Epithelial cell of umbilical artery (primary cell): ENCODE results near the gene OR5AC2. TPM values are rescaled to one million over a fixed set of nuclear protein-coding genes. Genes with fewer than 3 reads are reported as not detected.

Experiments
- total RNA-seq: library from RNA; depleted of rRNA; stranded (reverse); fragments of >200 nt; gene quantifications from 2 replicates; pipeline ENCODE4 v1.2.3, GENCODE V29; 2014

Gene OR5AC2
- not detected in 2 replicates for total RNA-seq

GRCh38 chr3:98086873-98087272 is at the start of gene OR5AC2:
TSS of gene OR5AC2 (plus strand) at chr3:98087173. CDS start at chr3:98087173, 0 bp downstream.

GRCh38 chr3:98130421-98130820 is 43.4 kb downstream of the OR5AC2 start, which contains the start of gene OR5H1:
TSS of gene OR5H1 (plus strand) at chr3:98130721. CDS start at chr3:98132698, 1,977 bp downstream.

Other genes with a start within 250 kb of the OR5AC2 start
- 26.1 and 27.3 TPM in 2 replicates for gene RIOX2, start 114.7 kb upstream of the OR5AC2 start, total RNA-seq
- not detected in 2 replicates for gene GABRR3, start 51.9 kb upstream of the OR5AC2 start, total RNA-seq
- not detected in 2 replicates for gene OR5H1, start 43.5 kb downstream of the OR5AC2 start, total RNA-seq
- gene OR5H14, start 60.3 kb downstream of the OR5AC2 start, total RNA-seq = not detected in 2 replicates
- not detected in 2 replicates for gene OR5H15, start 79.5 kb downstream of the OR5AC2 start, total RNA-seq
- gene OR5H6, start 177.1 kb downstream of the OR5AC2 start, total RNA-seq = not detected in 2 replicates
- gene OR5H2, start 195.3 kb downstream of the OR5AC2 start, total RNA-seq = not detected in 2 replicates